ENCODE measurements around the gene MYH16. TPM values are rescaled to one million over a fixed set of nuclear protein-coding genes. Genes with fewer than 3 reads are reported as not detected.
"Not testable (repeated sequence)": the region's sequence is repeated elsewhere in the genome, so short reads cannot be mapped to it uniquely, and the experiment has no call there.

The MYH16 gene
- total RNA-seq, 5 donors from 2014 or later (not counting 1 experiment from before 2014, with no cell fraction given), result not detected

DNA sequence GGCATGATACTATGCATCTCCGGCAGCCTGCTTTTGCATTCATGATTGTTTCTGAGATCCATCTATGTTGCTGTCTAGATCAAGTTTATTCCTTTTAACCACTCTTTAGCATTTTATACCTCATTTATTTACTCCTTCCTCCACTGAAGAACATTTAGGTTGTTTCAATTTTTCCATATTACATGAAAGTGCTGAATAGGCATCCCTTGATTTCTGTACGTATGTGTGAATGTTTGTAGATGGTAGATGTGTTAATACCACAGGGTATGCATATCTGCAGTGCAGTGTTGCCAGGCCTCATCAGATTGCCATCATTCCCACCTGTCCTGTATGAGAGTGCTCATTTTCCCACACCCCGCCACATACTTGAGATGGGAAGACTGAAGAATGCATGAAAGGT lies 67.0 kb downstream of the MYH16 start:
- CTCF ChIA-PET, result interaction anchor here in 1 of 2 donors (0.6 kb wide), 1 partner anchor 794 kb away, joined by 6 read pairs; no protein-coding TSS in a partner anchor
- Mint-ChIP-seq H3K27ac (no peak overlapping the region), H3K9me3 (no peaks in the 10 kb centered on the region), H3K36me3 (peaks cover 41% of the 10 kb centered on the region), H3K4me3 (no peak overlapping the region), H3K27me3 (no peaks in the 10 kb centered on the region), H3K4me1 (peaks cover 2 to 6% (median 5%) of the 10 kb centered on the region in 3 donors)
- H3K27ac ChIP-seq (ENCODE audit: low read length), result no peak overlapping the region
- H3K9me3 ChIP-seq, result no peaks in the 10 kb centered on the region
- H3K27me3 ChIP-seq (replicated peaks in 1 of 2; ENCODE audit: control insufficient read depth in 2 of 2, extremely low read depth in 1 of 2, insufficient read depth in 2 of 2, low read length in 1 of 2), result no peaks in the 10 kb centered on the region
- H3K36me3 ChIP-seq (ENCODE audit: control insufficient read depth in 2 of 2, extremely low read depth in 1 of 2, insufficient read depth in 1 of 2, low read length in 1 of 2), result peaks cover 18 to 64% of the 10 kb centered on the region in 2 donors
- H3K4me3 ChIP-seq (ENCODE audit: control insufficient read depth in 1 of 2, extremely low read depth in 1 of 2, low read length in 1 of 2), result no peak overlapping the region
- no CpG with 5 or more reads among the region's 3 CpGs for WGBS (ENCODE audit: insufficient coverage)
- no peaks in the 10 kb centered on the region for H3K4me1 ChIP-seq (ENCODE audit: control insufficient read depth in 1 of 2, extremely low read depth in 1 of 2, insufficient read depth in 2 of 2, low read length in 2 of 2)
- POLR2A ChIA-PET, result no interaction called here
- ATAC-seq (replicated peaks in 1 of 4), result no peak
- no peak for DNase-seq

DNA sequence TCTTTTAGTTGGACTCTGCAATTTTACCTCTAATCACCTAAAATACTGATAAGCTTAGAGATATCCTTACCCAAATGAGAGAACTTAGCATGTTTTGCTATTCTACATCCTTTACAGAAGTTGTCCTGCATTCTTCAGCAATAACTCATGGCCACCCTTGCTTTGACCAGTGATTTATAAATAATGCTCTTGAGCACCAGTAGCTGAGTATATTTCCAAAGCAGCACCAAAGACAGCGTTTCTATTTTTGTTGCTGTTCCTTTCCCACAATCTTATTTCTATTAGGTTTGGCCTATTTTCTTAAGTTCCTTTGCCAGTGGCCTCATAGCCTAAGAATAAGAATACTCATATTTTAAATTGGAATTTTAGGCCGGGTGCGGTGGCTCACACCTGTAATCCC lies 68.0 kb downstream of the MYH16 start:
- no peak overlapping the region for H3K4me3 ChIP-seq (ENCODE audit: control insufficient read depth in 1 of 2, extremely low read depth in 1 of 2, low read length in 1 of 2)
- no peak overlapping the region for H3K27ac ChIP-seq (ENCODE audit: low read length)
- H3K9me3 ChIP-seq, result no peaks in the 10 kb centered on the region
- peaks cover 14 to 68% of the 10 kb centered on the region in 2 donors for H3K36me3 ChIP-seq (ENCODE audit: control insufficient read depth in 2 of 2, extremely low read depth in 1 of 2, insufficient read depth in 1 of 2, low read length in 1 of 2)
- POLR2A ChIA-PET, result interaction anchor here in 1 of 2 donors (0.5 kb wide), 1 partner anchor 12 kb away, joined by 6 read pairs; no protein-coding TSS in a partner anchor
- H3K4me1 ChIP-seq (ENCODE audit: control insufficient read depth in 1 of 2, extremely low read depth in 1 of 2, insufficient read depth in 2 of 2, low read length in 2 of 2), result no peaks in the 10 kb centered on the region
- Mint-ChIP-seq H3K27me3 (no peaks in the 10 kb centered on the region), H3K9me3 (no peaks in the 10 kb centered on the region), H3K27ac (no peak overlapping the region), H3K36me3 (peaks cover 41% of the 10 kb centered on the region), H3K4me3 (no peak overlapping the region), H3K4me1 (peaks cover 0 to 6% (median 2%) of the 10 kb centered on the region in 3 donors)
- CTCF ChIA-PET, result interaction anchor here in 1 of 2 donors (0.7 kb wide), 1 partner anchor 32 kb away, joined by 5 read pairs; no protein-coding TSS in a partner anchor
- no peaks in the 10 kb centered on the region for H3K27me3 ChIP-seq (replicated peaks in 1 of 2; ENCODE audit: control insufficient read depth in 2 of 2, extremely low read depth in 1 of 2, insufficient read depth in 2 of 2, low read length in 1 of 2)
- no CpG with 5 or more reads among the region's 3 CpGs for WGBS (ENCODE audit: insufficient coverage)
- no peak for DNase-seq
- ATAC-seq (replicated peaks in 1 of 4), result no peak

DNA sequence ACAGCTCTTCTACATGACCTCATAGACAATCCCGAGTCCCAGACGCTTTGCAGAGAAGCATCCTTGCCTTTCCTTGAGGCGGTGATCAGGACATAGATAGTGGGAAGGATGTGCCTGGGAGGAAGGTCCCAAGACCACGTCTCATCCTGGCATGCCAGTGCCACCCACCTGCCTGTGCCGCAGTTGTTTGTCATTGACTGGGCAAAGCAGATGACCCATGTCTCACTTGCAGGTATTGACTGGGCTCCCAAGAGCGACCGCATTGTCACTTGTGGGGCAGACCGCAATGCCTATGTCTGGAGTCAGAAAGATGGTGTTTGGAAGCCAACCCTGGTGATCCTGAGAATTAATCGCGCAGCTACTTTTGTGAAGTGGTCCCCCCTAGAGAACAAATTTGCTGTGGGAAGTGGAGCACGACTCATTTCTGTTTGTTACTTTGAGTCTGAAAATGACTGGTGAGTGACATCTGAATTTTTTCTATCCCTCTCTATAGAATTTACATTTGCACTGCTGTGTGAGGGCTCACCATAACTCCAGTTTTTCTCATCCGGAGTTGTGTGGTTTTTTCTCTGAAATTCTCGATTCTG lies 71.5 kb downstream of the MYH16 start:
- Mint-ChIP-seq H3K4me3 (no peak overlapping the region), H3K27me3 (no peaks in the 10 kb centered on the region), H3K9me3 (no peaks in the 10 kb centered on the region), H3K4me1 (peaks cover 0 to 6% (median 2%) of the 10 kb centered on the region in 3 donors), H3K36me3 (peaks cover 43% of the 10 kb centered on the region), H3K27ac (no peak overlapping the region)
- WGBS (ENCODE audit: insufficient coverage), result 94% methylated on average over 9 of the region's 13 CpGs
- H3K27me3 ChIP-seq (replicated peaks in 1 of 2; ENCODE audit: control insufficient read depth in 2 of 2, extremely low read depth in 1 of 2, insufficient read depth in 2 of 2, low read length in 1 of 2), result no peaks in the 10 kb centered on the region
- no peak overlapping the region for H3K27ac ChIP-seq (ENCODE audit: low read length)
- DNase-seq, result no peak
- ATAC-seq (replicated peaks in 1 of 4), result no peak
- ChIA-PET POLR2A (no interaction called here), CTCF (interaction anchor here (0.6 to 0.7 kb wide), 2 partner anchors 158 to 343 kb away, joined by 3 to 7 read pairs; no protein-coding TSS in a partner anchor)
- H3K4me3 ChIP-seq (ENCODE audit: control insufficient read depth in 1 of 2, extremely low read depth in 1 of 2, low read length in 1 of 2), result no peak overlapping the region
- H3K9me3 ChIP-seq, result no peaks in the 10 kb centered on the region
- no peaks in the 10 kb centered on the region for H3K4me1 ChIP-seq (ENCODE audit: control insufficient read depth in 1 of 2, extremely low read depth in 1 of 2, insufficient read depth in 2 of 2, low read length in 2 of 2)
- H3K36me3 ChIP-seq (ENCODE audit: control insufficient read depth in 2 of 2, extremely low read depth in 1 of 2, insufficient read depth in 1 of 2, low read length in 1 of 2), result peaks cover 18 to 79% of the 10 kb centered on the region in 2 donors

DNA sequence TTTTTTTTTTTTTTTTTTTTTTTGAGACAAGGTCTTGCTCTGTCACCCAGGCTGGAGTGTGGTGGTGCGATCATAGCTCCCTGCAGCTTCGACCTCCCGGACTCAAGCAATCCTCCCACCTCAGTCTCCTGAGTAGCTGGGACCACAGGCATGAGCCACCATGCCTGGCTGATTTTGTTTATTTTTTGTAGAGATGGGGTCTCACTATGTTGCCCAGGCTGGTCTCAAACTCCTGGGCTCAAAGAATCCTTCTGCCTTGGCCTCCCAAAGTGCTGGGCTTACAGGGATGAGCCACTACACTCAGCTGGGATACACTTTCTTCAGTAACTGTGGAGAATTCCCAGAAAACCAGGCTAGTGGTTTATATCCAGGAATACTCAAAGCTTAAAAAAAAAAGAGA lies 78.0 kb downstream of the MYH16 start:
- CTCF ChIA-PET, result interaction anchor here in 1 of 2 donors (0.6 kb wide), 1 partner anchor 15 kb away, joined by 3 read pairs; no protein-coding TSS in a partner anchor
- H3K27me3 Mint-ChIP-seq; DNase-seq; H3K9me3 Mint-ChIP-seq; H3K4me3 Mint-ChIP-seq; H3K4me1 Mint-ChIP-seq; ATAC-seq (replicated peaks in 1 of 4); H3K27ac ChIP-seq (ENCODE audit: low read length); H3K4me1 ChIP-seq (ENCODE audit: control insufficient read depth in 1 of 2, extremely low read depth in 1 of 2, insufficient read depth in 2 of 2, low read length in 2 of 2); H3K27me3 ChIP-seq (replicated peaks in 1 of 2; ENCODE audit: control insufficient read depth in 2 of 2, extremely low read depth in 1 of 2, insufficient read depth in 2 of 2, low read length in 1 of 2); H3K9me3 ChIP-seq; POLR2A ChIA-PET; H3K4me3 ChIP-seq (ENCODE audit: control insufficient read depth in 1 of 2, extremely low read depth in 1 of 2, low read length in 1 of 2): not testable (repeated sequence)
- H3K36me3 ChIP-seq (ENCODE audit: control insufficient read depth in 2 of 2, extremely low read depth in 1 of 2, insufficient read depth in 1 of 2, low read length in 1 of 2), result peaks cover 13 to 79% of the 10 kb centered on the region in 2 donors
- Mint-ChIP-seq H3K36me3 (peaks cover 25% of the 10 kb centered on the region), H3K27ac (peak overlapping the region in 1 of 2 donors; percentile 49)
- WGBS (ENCODE audit: insufficient coverage), result no CpG with 5 or more reads among the region's 3 CpGs

DNA sequence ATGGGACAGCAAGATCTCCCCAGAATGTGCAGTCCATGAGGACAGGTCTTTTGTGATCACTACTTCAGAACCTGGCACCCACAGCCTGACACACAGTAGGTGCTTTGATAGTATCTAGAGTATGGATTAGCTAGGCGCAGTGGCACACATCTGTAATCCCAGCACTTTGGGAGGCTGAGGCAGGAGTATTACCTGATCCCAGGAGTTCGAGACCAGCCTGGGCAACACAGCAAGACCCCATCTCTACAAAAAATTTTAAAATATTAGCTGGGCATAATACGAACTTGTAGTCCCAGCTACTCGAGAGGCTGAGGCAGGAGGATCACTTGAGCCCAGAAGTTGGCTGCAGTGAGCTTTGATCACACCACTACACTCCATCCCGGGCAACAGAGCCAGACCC lies 79.6 kb downstream of the MYH16 start:
- Mint-ChIP-seq H3K27me3 (no peaks in the 10 kb centered on the region), H3K4me3 (no peak overlapping the region), H3K4me1 (no peaks in the 10 kb centered on the region), H3K9me3 (no peaks in the 10 kb centered on the region), H3K27ac (no peak overlapping the region), H3K36me3 (peaks cover 28% of the 10 kb centered on the region)
- no peak for ATAC-seq (replicated peaks in 1 of 4)
- no peak for DNase-seq
- WGBS (ENCODE audit: insufficient coverage), result 94% methylated on average over 2 of the region's 5 CpGs
- POLR2A ChIA-PET, result interaction anchor here in 1 of 2 donors (0.7 kb wide), 1 partner anchor 12 kb away, joined by 6 read pairs; no protein-coding TSS in a partner anchor
- peaks cover 13 to 76% of the 10 kb centered on the region in 2 donors for H3K36me3 ChIP-seq (ENCODE audit: control insufficient read depth in 2 of 2, extremely low read depth in 1 of 2, insufficient read depth in 1 of 2, low read length in 1 of 2)
- no peak overlapping the region for H3K27ac ChIP-seq (ENCODE audit: low read length)
- CTCF ChIA-PET, result interaction anchor here (0.5 to 0.7 kb wide), 2 partner anchors 34 to 51 kb away, joined by 4 to 5 read pairs; no protein-coding TSS in a partner anchor
- no peaks in the 10 kb centered on the region for H3K9me3 ChIP-seq
- no peaks in the 10 kb centered on the region for H3K4me1 ChIP-seq (ENCODE audit: control insufficient read depth in 1 of 2, extremely low read depth in 1 of 2, insufficient read depth in 2 of 2, low read length in 2 of 2)
- H3K4me3 ChIP-seq (ENCODE audit: control insufficient read depth in 1 of 2, extremely low read depth in 1 of 2, low read length in 1 of 2), result no peak overlapping the region
- no peaks in the 10 kb centered on the region for H3K27me3 ChIP-seq (replicated peaks in 1 of 2; ENCODE audit: control insufficient read depth in 2 of 2, extremely low read depth in 1 of 2, insufficient read depth in 2 of 2, low read length in 1 of 2)

DNA sequence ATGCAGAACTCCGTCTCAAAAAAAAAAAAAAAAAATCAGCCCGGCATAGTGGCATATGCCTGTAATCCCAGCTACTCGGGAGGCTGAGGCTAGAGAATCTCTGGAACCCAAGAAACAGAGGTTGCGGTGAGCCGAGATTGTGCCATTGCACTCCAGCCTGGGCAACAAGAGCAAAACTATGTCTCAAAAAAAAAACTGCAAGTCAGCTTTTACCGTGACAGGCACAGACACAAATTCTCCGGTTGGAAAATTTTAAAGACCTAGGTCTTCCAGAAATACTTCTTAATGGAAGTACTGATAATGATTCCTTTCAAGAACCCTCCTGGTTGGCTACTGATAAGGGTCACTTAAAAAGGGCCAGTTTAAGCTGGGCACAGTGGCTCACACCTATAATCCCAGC lies 82.5 kb downstream of the MYH16 start:
- H3K36me3 Mint-ChIP-seq, result peaks cover 36% of the 10 kb centered on the region
- POLR2A ChIA-PET, result interaction anchor here in 1 of 2 donors (0.6 kb wide), 1 partner anchor 44 kb away, joined by 3 read pairs; no protein-coding TSS in a partner anchor
- no peak for ATAC-seq (replicated peaks in 1 of 4)
- 100% methylated on average over 4 of the region's 7 CpGs for WGBS (ENCODE audit: insufficient coverage)
- H3K27ac ChIP-seq (ENCODE audit: low read length), result no peak overlapping the region
- no peaks in the 10 kb centered on the region for H3K27me3 ChIP-seq (replicated peaks in 1 of 2; ENCODE audit: control insufficient read depth in 2 of 2, extremely low read depth in 1 of 2, insufficient read depth in 2 of 2, low read length in 1 of 2)
- H3K4me1 ChIP-seq (ENCODE audit: control insufficient read depth in 1 of 2, extremely low read depth in 1 of 2, insufficient read depth in 2 of 2, low read length in 2 of 2), result no peaks in the 10 kb centered on the region
- DNase-seq, result no peak
- H3K27ac Mint-ChIP-seq, result no peak overlapping the region
- no peaks in the 10 kb centered on the region for H3K9me3 Mint-ChIP-seq
- CTCF ChIA-PET, result interaction anchor here (0.7 kb wide), 2 partner anchors 9 to 328 kb away, joined by 4 read pairs; no protein-coding TSS in a partner anchor
- no peaks in the 10 kb centered on the region for H3K4me1 Mint-ChIP-seq
- H3K9me3 ChIP-seq, result no peaks in the 10 kb centered on the region
- peaks cover 21 to 75% of the 10 kb centered on the region in 2 donors for H3K36me3 ChIP-seq (ENCODE audit: control insufficient read depth in 2 of 2, extremely low read depth in 1 of 2, insufficient read depth in 1 of 2, low read length in 1 of 2)
- no peak overlapping the region for H3K4me3 ChIP-seq (ENCODE audit: control insufficient read depth in 1 of 2, extremely low read depth in 1 of 2, low read length in 1 of 2)
- H3K4me3 Mint-ChIP-seq, result no peak overlapping the region
- H3K27me3 Mint-ChIP-seq, result no peaks in the 10 kb centered on the region

Data from T-cell (primary cell).